HG03159 (cell line): ENCODE results near the gene CAMKK2.
"Not testable (repeated sequence)": the region's sequence is repeated elsewhere in the genome, so short reads cannot be mapped to it uniquely, and the experiment has no call there.

Experiments
- ATAC-seq: cut with Tn5 transposase; IDR thresholded peaks from one replicate; pipeline ENCODE4 v1.9.1; 2021; ENCODE audit warnings: mild to moderate bottlenecking, moderate library complexity; ENCODE audit not compliant: unreplicated experiment

The CAMKK2 gene

DNA sequence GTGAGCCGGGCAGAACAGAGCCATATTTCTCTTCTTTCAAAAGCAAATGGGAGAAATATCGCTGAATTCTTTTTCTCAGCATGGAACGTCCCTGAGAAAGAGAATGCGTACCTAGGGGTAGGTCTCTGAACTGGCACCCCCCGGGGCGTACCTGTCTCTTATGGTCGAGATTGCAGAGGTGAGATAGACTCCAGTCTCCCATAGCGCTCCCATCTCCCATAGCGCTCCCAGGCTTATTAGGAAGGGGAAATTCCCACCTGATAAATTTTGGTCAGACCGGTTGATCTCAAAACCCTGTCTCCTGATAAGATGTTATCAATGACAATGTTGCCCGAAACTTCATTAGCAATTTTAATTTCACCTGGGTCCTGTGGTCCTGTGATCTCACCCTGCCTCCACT, 16.0 kb downstream of the CAMKK2 start:
- not testable (repeated sequence) for ATAC-seq

GRCh38 chr12:121279507-121279915, 17.0 kb downstream of the CAMKK2 start:
- no peak for ATAC-seq

GRCh38 chr12:121279071-121279375, 17.5 kb downstream of the CAMKK2 start:
- no peak for ATAC-seq

DNA sequence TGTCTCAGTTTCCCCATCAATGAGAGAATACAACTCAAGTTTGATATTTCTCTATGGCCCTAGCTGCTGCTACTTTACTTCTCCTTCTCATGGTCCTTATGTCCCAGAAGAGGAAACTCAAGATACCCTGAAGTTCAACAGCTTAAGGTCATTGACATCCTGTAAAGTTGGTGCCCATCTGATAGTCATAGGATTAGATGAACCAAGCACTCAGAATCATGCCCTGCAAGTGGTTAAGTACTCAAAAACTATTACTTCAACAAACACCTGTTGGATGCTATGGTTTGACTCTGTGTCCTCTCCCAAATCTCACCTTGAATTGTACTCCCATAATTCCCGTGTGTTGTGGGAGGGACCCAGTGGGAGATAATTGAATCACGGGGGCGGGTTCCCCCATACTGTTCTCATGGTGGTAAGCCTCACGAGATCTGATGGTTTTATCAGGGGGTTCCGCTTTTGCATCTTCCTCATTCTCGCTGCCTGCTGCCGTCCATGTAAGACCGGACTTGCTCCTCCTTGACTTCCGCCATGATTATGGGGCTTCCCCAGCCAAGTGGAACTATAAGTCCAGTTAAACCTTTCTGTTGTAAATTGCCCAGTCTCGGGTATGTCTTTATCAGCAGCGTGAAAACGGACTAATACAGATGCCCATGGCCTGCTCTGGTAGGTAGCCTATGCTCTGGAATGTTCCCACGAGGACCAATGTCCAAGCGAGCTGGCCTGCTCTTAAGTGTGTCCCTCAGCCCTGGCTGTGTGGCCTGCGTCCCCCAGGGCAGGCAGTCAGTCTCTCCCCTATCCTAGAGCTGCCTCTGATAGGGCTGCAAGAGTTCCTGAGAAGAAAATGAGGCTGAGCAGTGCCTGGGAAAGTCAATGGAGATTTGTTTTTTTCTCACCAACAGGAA, 18.1 kb downstream of the CAMKK2 start:
- no peak for ATAC-seq

DNA sequence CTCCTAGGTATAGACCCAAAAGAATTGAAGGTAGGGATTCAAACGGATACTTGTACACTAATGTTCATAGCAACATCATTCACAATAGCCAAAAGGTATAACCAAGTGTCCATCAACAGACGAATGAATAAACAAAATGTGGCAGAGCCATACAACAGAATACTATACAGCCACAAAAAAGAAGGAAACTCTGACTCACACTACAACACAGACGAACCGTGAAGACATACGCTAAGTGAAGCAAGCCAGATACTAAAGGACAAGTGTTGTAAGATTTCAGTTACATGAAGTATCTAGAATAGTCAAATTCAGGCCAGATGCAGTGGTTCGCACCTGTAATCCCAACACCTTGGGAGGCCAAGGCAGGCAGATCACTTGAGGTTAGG, 19.1 kb downstream of the CAMKK2 start:
- ATAC-seq: no peak

DNA sequence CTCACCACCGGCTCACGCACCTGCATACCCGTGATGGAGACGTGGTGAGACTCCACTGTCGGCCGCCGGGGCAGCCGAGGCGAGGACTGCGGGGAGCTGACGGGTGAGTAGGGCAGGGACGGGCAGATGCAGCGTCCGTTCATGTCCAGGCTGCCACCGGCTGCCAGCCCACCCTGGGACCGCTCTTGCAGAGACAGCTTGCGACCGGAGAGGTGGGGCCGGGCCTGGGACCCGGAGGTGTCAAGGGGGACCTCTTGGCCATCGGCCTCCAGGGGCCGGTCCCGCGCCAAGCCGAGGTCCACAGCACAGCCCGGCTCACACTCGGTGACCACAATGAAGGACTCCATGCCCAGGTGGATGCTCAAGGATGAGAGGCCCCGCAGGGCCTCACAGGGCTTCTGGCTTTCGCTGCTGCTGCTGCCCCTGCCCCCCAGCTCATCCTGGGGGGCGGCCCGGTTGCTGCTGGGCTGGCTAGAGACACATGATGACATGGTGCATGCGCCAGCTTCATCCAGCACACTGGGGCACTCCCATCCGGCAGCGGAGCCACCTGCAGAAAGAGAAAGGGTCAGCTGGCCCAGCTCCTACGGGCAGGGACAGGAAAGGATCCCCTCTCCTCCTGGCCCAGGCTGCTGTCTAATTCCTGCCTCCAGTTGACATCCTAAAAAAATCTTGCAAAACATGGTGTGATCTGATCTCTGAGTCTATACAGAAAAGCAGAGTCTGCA, 22.3 kb downstream of the CAMKK2 start:
- ATAC-seq: no peak

DNA sequence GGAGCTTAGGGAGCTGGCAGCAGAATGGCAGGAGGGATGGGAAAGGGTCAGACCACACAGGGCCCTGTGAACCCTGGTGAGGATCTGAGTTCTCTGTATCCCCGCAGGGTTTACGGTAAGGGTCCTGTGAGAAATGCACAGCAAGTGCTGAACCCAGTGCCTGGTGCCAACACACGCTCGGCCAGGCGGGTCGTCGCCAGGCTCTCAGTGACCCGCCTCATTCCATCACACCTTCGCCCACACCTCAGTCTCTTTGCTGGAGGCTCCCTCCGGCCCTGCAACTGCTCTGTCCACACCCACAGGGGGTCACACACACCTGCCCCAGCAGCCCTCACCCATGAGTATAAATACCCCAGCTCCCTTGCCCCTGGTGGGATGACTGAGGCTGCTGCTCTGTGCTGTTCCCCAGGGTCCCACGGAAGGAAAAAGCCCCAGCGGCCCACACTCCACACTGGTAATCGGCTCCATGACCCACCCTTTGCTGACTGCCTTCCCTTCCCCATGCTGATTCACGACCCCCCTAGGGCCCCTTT, 23.1 kb downstream of the CAMKK2 start:
- no peak for ATAC-seq

DNA sequence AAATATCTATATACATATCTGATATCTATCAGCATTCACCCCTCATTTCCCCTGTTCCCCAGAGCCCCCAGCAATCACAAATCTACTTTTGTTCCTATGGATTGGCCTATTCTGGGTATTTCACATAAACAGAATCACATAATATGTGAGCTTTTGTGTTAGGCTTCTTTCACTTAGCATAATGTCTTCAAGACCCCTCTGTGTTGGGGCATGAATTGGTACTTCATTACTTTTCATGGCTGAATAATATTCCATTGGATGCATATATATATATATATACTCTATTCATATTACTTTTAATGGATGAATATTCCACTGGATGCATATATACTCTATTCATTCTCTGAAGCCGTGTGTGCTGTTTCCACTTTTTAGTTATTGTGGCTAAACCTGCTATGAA, 28.7 kb downstream of the CAMKK2 start:
- ATAC-seq: no peak

DNA sequence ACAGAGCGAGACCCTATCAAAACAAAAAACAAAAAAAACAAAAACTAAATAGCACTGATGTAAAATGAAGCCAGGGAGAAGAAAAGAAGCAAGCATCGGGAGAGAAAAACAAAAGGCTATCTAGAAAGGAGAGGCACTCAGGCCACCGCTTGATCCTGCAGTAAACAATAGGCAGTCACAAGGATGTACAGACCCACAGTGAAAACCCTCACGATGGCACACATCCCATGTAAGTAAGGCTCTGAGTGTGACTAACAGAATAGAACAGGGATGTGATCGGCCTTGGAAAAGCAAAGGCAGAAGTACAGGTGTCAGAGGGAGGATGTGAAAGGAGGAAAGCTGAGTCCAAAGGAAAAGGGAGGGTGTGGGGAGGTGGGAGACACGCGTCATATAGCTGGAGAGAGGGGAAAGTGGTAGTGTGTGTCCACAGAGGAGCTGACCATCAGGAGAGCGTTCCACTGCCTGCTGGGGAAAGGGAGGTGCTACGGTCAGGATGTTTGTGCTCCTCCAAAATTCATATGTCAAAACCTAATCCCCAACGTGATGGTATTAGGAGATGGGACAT, 31.5 kb downstream of the CAMKK2 start:
- no peak for ATAC-seq

- no peak for ATAC-seq
Measured at GRCh38 chr12:121264135-121264534, 32.4 kb downstream of the CAMKK2 start.

- no peak for ATAC-seq
Measured at GRCh38 chr12:121263206-121263935, 33.1 kb downstream of the CAMKK2 start.

DNA sequence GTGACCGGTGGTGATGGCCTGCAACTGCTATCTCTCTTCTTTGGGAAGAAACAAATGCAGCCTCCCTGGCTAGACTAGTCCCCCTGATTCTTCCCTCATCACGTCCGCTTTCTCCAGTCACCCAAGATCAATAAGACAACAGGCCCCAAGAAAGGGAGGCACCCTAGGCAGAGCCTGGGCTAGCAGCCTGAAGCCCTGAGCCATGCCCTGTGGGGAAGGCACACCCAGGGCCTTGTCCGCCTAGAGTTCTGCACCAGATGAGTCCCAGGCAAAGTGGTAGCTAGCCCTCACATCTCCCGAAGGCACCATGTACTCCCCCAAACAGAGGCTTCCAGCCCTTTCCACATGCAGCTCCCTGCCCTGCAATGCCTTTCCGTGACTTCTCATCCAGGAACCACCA, 35.1 kb downstream of the CAMKK2 start:
- no peak for ATAC-seq

DNA sequence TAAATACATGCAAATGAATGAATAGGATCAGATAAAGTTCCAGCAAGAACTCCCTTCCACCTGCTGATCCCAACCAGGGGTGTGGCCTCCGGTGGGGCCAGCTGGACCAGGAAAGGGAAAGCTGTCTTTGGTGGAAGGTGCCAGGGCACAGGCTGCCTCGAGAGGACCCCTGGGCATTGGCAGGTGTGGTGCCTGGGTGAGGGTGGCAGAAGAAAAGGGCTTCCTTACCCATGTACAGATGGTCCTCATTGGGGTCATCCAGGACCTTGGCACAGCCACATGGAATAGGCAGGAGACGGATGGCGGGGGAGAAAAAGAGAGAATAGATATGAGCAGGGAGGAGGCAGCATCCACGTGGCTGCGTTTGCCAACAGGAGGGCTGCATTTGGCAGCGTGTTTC, 36.4 kb downstream of the CAMKK2 start:
- ATAC-seq: no peak

DNA sequence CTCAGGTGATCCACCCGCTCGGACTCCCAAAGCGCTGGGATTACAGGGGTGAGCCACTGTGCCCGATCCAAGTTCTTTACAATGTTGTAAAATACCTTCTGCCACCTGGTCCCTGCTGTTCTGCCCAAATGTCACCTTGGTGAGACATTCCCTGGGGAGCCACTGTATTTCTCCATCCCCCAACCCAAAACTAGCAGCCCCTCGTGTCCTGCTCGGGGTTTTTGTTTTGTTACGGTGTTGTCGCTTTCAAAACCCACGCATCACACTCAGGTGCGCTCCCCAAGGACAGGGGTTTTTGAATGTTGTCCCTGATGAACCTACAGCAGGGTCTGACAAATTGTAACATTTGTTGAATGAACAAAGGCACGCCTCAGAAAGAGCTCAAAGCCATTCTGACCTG, 37.4 kb downstream of the CAMKK2 start:
- no peak for ATAC-seq

- ATAC-seq: not testable (repeated sequence)
Measured at GRCh38 chr12:121257704-121258449, 38.6 kb downstream of the CAMKK2 start.

GRCh38 chr12:121255433-121255832, 41.1 kb downstream of the CAMKK2 start:
- ATAC-seq: no peak

- ATAC-seq: no peak
Measured at GRCh38 chr12:121253638-121254335, 42.7 kb downstream of the CAMKK2 start.

DNA sequence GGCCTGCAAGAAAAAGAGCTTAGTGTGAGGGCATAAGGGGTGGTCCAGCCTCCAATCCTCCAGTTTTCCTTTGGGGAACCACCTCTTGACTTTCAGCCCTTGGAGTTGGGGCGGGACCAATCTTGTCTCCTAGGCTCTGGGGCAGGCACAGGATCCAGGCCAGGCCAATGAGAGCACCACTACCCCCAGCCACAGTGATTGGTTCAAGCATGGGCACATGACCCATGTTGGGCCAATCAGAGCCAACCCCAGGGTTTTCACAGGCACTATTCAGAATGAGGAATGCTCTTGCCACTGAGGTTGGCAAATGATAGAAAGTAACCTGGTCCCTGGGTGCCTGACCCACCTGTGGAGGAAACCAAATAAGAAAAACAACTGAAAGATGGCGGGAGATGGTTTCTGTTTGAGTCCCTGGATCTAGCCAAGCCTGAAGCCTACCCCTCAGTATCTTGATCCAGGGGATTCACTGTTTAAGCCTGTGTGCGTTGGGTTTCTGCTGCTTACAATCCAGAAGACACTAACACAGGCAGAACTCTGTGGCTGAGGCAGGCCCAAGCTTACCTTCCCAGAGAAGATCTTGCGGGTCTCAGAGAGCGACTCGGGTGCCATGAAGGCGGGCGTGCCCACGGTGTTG, 43.7 kb downstream of the CAMKK2 start:
- ATAC-seq: no peak

- ATAC-seq: no peak
Measured at GRCh38 chr12:121251838-121252237, 44.7 kb downstream of the CAMKK2 start.
